Tibial nerve (tissue), 3 donors: Measurements from ENCODE around the gene ROBO3.

Experiments
- POLR2A ChIP-seq, 2 donors: fragments of 450-650 bp; IDR thresholded peaks; one replicate each; pipeline ENCODE4 v1.6.1; 2017; ENCODE audit warnings: antibody characterized with exemption in 2 of 2, mild to moderate bottlenecking in 2 of 2, moderate library complexity in 2 of 2
- TF ChIP-seq, protein P1 (sequence below), 5 experiments: fragments of 200-600 bp in 3 of 5; fragments of 450-650 bp in 2 of 5; sonication (generic) in 3 of 5; IDR thresholded peaks; one replicate each; pipeline ENCODE4 v1.5.1; 2016 to 2019; ENCODE audit warnings: antibody characterized with exemption in 5 of 5, mild to moderate bottlenecking in 3 of 5, moderate library complexity in 2 of 5

DNA sequence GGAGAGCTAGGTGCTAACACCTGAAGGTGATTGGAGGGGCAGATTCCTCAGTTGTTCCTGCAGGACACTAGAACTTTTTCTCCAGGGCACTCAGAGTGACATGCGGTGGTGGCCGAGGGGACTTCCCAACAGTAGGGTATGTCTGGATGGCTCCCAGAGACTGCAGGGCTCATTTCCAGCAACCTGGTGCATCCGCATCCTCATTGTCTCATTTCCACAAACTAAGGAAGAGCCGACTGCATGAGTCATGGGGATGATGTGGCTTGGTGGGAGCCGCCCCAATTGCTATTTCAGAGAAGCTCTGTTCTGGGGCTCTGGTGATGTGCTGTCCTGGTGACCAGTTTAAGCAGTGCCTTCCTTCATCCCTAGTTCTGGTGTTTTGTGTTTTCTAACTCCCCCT lies 35.2 kb downstream of the ROBO3 start:
- TF ChIP-seq, protein P1, sequence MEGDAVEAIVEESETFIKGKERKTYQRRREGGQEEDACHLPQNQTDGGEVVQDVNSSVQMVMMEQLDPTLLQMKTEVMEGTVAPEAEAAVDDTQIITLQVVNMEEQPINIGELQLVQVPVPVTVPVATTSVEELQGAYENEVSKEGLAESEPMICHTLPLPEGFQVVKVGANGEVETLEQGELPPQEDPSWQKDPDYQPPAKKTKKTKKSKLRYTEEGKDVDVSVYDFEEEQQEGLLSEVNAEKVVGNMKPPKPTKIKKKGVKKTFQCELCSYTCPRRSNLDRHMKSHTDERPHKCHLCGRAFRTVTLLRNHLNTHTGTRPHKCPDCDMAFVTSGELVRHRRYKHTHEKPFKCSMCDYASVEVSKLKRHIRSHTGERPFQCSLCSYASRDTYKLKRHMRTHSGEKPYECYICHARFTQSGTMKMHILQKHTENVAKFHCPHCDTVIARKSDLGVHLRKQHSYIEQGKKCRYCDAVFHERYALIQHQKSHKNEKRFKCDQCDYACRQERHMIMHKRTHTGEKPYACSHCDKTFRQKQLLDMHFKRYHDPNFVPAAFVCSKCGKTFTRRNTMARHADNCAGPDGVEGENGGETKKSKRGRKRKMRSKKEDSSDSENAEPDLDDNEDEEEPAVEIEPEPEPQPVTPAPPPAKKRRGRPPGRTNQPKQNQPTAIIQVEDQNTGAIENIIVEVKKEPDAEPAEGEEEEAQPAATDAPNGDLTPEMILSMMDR (IDR thresholded peaks at IDR 0.05) = no peak
- no peak for TF ChIP-seq POLR2A (IDR thresholded peaks at IDR 0.05)
